ENCODE data around the gene TARS2. TPM values are rescaled to one million over a fixed set of nuclear protein-coding genes. Genes with fewer than 3 reads are reported as not detected.

The TARS2 gene
- total and polyA plus RNA-seq, 2 of the 4 experiments (the other 2 are of a cell fraction) = 10.9 to 21.8 TPM

GRCh38 chr1:150514260-150514659, 27.0 kb downstream of the TARS2 start:
- H3K9me3 ChIP-seq (ENCODE audit: control insufficient read depth, insufficient read depth, low read length) = no peaks in the 10 kb centered on the region
- H3K23ac ChIP-seq (ENCODE audit: low read depth, low read length) = peak overlapping the region; percentile 98; the same call in 1 of the 2 replicates
- H3K56ac ChIP-seq (ENCODE audit: extremely low read depth, insufficient read depth, low read length) = no peak overlapping the region
- no peak overlapping the region for H2AFZ ChIP-seq (replicated peaks; ENCODE audit: low read length, poor library complexity)
- H2BK20ac ChIP-seq (ENCODE audit: low read depth, low read length) = no peak overlapping the region
- no peak overlapping the region for H2BK15ac ChIP-seq (ENCODE audit: low read depth, low read length)
- no peak overlapping the region for H3K27ac ChIP-seq (ENCODE audit: insufficient read depth, low read length)
- POLR2A ChIA-PET (ENCODE audit: unreplicated experiment) = no interaction called here
- H2AK5ac ChIP-seq (ENCODE audit: low read depth, low read length) = peak overlapping the region; percentile 30
- no peak overlapping the region; a peak in 1 of 4 replicates for H4K8ac ChIP-seq (ENCODE audit: low read depth in 2 of 2, low read length in 2 of 2)
- no TSS peak for BruUV-seq (replicated peaks)
- no peak overlapping the region for H4K5ac ChIP-seq (ENCODE audit: low read depth, low read length)
- H2BK5ac ChIP-seq (ENCODE audit: low read depth, low read length, poor library complexity, severe bottlenecking) = no peak overlapping the region
- no peak for TF ChIP-seq USF2 (IDR thresholded peaks at IDR 0.05; ENCODE audit: low read depth, low read length)
- TF ChIP-seq FOS (IDR thresholded peaks at IDR 0.05; ENCODE audit: low read depth, low read length) = no peak
- TF ChIP-seq MAFK (IDR thresholded peaks at IDR 0.05; ENCODE audit: low read depth, low read length) = no peak
- TF ChIP-seq CHD1 (IDR thresholded peaks at IDR 0.05; ENCODE audit: low read depth, low read length) = no peak
- TF ChIP-seq RCOR1 (IDR thresholded peaks at IDR 0.05; ENCODE audit: insufficient replicate concordance, low read length) = no peak
- TF ChIP-seq RAD21 (IDR thresholded peaks at IDR 0.05; ENCODE audit: low read length) = no peak
- no peak for TF ChIP-seq RFX5 (IDR thresholded peaks at IDR 0.05; ENCODE audit: low read depth, low read length)
- CTCF ChIA-PET = no interaction called here
- ATAC-seq (ENCODE audit: low read depth) (no peak), DNase-seq (no peak)
- H3K9me1 ChIP-seq (ENCODE audit: insufficient read depth, low read length) = peaks cover 23% of the 10 kb centered on the region
- peaks cover 28% of the 10 kb centered on the region for H3K36me3 ChIP-seq (ENCODE audit: control insufficient read depth, insufficient read depth, low read length)
- 90% methylated on average over 7 of the region's 9 CpGs; no CpG with 5 or more reads in 1 of the 2 experiments for WGBS, 2 experiments (ENCODE audit: extremely low coverage in 2 of 2, insufficient read length in 1 of 2)
- no peak overlapping the region for H3K14ac ChIP-seq (replicated peaks; ENCODE audit: low read depth, low read length)
- H3K4me1 ChIP-seq (ENCODE audit: control insufficient read depth, insufficient read depth, low read length) = peaks cover 8% of the 10 kb centered on the region
- peak overlapping the region; percentile 89; the same call in 1 of the 2 replicates for H3K4ac ChIP-seq (ENCODE audit: low read depth, low read length)
- in situ Hi-C loops (cut with MboI; ENCODE audit: low sequenced_read_pairs) (no loop called here), dilution Hi-C loops (cut with HindIII; ENCODE audit: low sequenced_read_pairs, unreplicated experiment) (no loop called here), intact Hi-C loops (cut with micrococcal nuclease) (no loop called here)
- no peaks in the 10 kb centered on the region for H4K20me1 ChIP-seq (ENCODE audit: insufficient read depth, low read length)
- no peak overlapping the region for H3K9ac ChIP-seq (ENCODE audit: low read depth, low read length)
- peak overlapping the region; percentile 83 for H2AK9ac ChIP-seq (replicated peaks; ENCODE audit: low read depth, low read length, poor library complexity)
- no peak overlapping the region for H4K91ac ChIP-seq (ENCODE audit: insufficient read depth, low read depth, low read length)
- no peak overlapping the region for H2BK120ac ChIP-seq (ENCODE audit: low read depth, low read length)
- H3K18ac ChIP-seq (ENCODE audit: low read depth, low read length) = no peak overlapping the region
- H3K27me3 ChIP-seq (ENCODE audit: control insufficient read depth, insufficient read depth, low read length) = no peaks in the 10 kb centered on the region
- no peak overlapping the region for H3K4me3 ChIP-seq (ENCODE audit: insufficient read depth, low read depth, low read length)
- H3K79me1 ChIP-seq (ENCODE audit: low read depth in 1 of 2, low read length in 2 of 2) = peaks cover 13 to 54% of the 10 kb centered on the region in 2 experiments; a peak in 3 of 4 replicates
- H3K4me2 ChIP-seq (ENCODE audit: low read depth, low read length) = no peak overlapping the region

Measured in IMR-90 (cell line).